Measurements from ENCODE around the gene FBXL16.
"Not testable (repeated sequence)": the region's sequence is repeated elsewhere in the genome, so short reads cannot be mapped to it uniquely, and the experiment has no call there.

DNA sequence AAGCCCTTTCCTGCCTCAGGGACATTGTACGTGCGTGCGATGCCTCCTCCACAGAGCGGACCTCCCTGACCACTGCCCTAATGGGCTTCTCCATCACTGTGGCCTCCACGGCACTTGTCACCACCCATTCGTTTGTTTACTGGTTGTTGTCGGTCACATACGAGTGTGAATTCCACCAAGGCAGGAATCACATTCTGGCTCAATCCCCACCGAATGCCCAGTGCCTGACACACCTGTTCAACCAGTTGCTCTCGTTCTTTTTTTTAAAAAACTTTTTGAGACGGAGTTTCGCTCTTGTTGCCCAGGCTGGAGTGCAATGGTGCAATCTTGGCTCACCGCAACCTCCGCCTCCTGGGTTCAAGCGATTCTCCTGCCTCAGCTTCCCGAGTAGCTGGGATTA, 14.4 kb downstream of the FBXL16 start:
- TF ChIP-seq CTCF (IDR thresholded peaks at IDR 0.05; ENCODE audit: poor library complexity, severe bottlenecking); REST (IDR thresholded peaks at IDR 0.05; ENCODE audit: borderline replicate concordance); TAF1 (IDR thresholded peaks at IDR 0.05; ENCODE audit: low read depth); MXI1 (conservative IDR thresholded peaks at IDR 0.05; ENCODE audit: poor library complexity, severe bottlenecking); EZH2 (IDR thresholded peaks at IDR 0.05; ENCODE audit: borderline replicate concordance, insufficient read depth, low read length, poor library complexity, severe bottlenecking); EP300 (conservative IDR thresholded peaks at IDR 0.05; ENCODE audit: poor library complexity, severe bottlenecking); POLR2AphosphoS5 (IDR thresholded peaks at IDR 0.05): not testable (repeated sequence)
